HepG2 (cell line): ENCODE measurements around the gene PHKB. TPM values are rescaled to one million over a fixed set of nuclear protein-coding genes. Genes with fewer than 3 reads are reported as not detected.
A peak's percentile ranks its signal among the peaks of the same experiment; 100 is the strongest.

Experiments
- BHLHE40 ChIP-seq: IDR thresholded peaks from 2 replicates; pipeline ENCODE4 v1.6.1; 2011; ENCODE audit warnings: low read length, improper control_type of control experiment
- CBFB ChIP-seq: sonication (generic); formaldehyde crosslinking; IDR thresholded peaks from 2 replicates; pipeline ENCODE4 v1.4.0; 2020; ENCODE audit warnings: missing genetic modification reagents
- ELF4 ChIP-seq: sonication (generic); formaldehyde crosslinking; IDR thresholded peaks from 2 replicates; pipeline ENCODE4 v1.5.0; 2020; ENCODE audit warnings: missing genetic modification reagents, mild to moderate bottlenecking, moderate library complexity, borderline replicate concordance
- FLYWCH1 ChIP-seq: sonication (generic); formaldehyde crosslinking; IDR thresholded peaks from 2 replicates; pipeline ENCODE4 v1.8.1; 2023; ENCODE audit warnings: mild to moderate bottlenecking, missing genetic modification reagents
- FOXK1 ChIP-seq: sonication (generic); formaldehyde crosslinking; IDR thresholded peaks from 2 replicates; pipeline ENCODE4 v1.4.0; 2020; ENCODE audit warnings: low read depth, missing genetic modification reagents, borderline replicate concordance
- HIC2 ChIP-seq: sonication (generic); formaldehyde crosslinking; IDR thresholded peaks from 2 replicates; pipeline ENCODE4 v1.9.0; 2022; ENCODE audit warnings: low read depth, missing genetic modification reagents
- HMG20A ChIP-seq: IDR thresholded peaks from 2 replicates; pipeline ENCODE4 v1.6.1; 2016; ENCODE audit warnings: borderline replicate concordance
- JUN ChIP-seq: sonication (generic); formaldehyde crosslinking; IDR thresholded peaks from 2 replicates; pipeline ENCODE4 v1.4.0; 2020; ENCODE audit warnings: mild to moderate bottlenecking, missing genetic modification reagents
- MBD4 ChIP-seq: IDR thresholded peaks from 2 replicates; pipeline ENCODE4 v1.6.1; 2012; ENCODE audit warnings: low read length, inconsistent platforms, borderline replicate concordance
- NR2F2 ChIP-seq: IDR thresholded peaks from 2 replicates; pipeline ENCODE4 v1.6.1; 2012; ENCODE audit warnings: low read depth, inconsistent platforms, borderline replicate concordance
- RAD51 ChIP-seq: fragments of 450-650 bp; IDR thresholded peaks from 2 replicates; pipeline ENCODE4 v1.6.1; 2016; ENCODE audit warnings: borderline replicate concordance
- SP2 ChIP-seq: sonication (generic); formaldehyde crosslinking; IDR thresholded peaks from 2 replicates; pipeline ENCODE4 v1.5.1; 2020; ENCODE audit warnings: mild to moderate bottlenecking, missing genetic modification reagents
- ZNF280B ChIP-seq: sonication (generic); formaldehyde crosslinking; IDR thresholded peaks from 2 replicates; pipeline ENCODE4 v1.5.0; 2020; ENCODE audit warnings: missing genetic modification reagents, mild to moderate bottlenecking, borderline replicate concordance
- ZNF326 ChIP-seq: sonication (generic); formaldehyde crosslinking; IDR thresholded peaks from 2 replicates; pipeline ENCODE4 v1.4.0; 2020; ENCODE audit warnings: missing genetic modification reagents, borderline replicate concordance
- ZNF839 ChIP-seq: sonication (generic); formaldehyde crosslinking; IDR thresholded peaks from 2 replicates; pipeline ENCODE4 v1.4.0; 2020; ENCODE audit warnings: missing genetic modification reagents, mild to moderate bottlenecking, borderline replicate concordance
- ZSCAN22 ChIP-seq: sonication (generic); formaldehyde crosslinking; IDR thresholded peaks from 2 replicates; pipeline ENCODE4 v1.4.0; 2020; ENCODE audit warnings: mild to moderate bottlenecking, missing genetic modification reagents
- ZSCAN9 ChIP-seq: IDR thresholded peaks from 2 replicates; pipeline ENCODE4 v1.6.1; 2016; ENCODE audit warnings: borderline replicate concordance
- polyA plus RNA-seq, 8 experiments: library from polyadenylated mRNA; depleted of rRNA in 3 of 8; stranded (reverse) in 7 of 8; unstranded in 1 of 8; fragments of >200 nt; fragmentation: Illumina TruSeq in 4 of 8; extraction: Trizol in 4 of 8; gene quantifications; 2 replicates each; pipeline versions ENCODE4 v1.2.1 to v1.2.3, GENCODE V29; 2011 to 2016; ENCODE audit warnings: low read depth in 4 of 8, missing spikeins in 1 of 8, mixed read lengths in 1 of 8; ENCODE audit not compliant: insufficient read depth in 1 of 8
- total RNA-seq, 5 experiments: library from RNA; depleted of rRNA; stranded (reverse); fragments of >200 nt; fragmentation: Illumina TruSeq; extraction: Trizol; gene quantifications; 2 replicates each; pipeline ENCODE4 v1.2.3, GENCODE V29; 2016; ENCODE audit warnings: low read depth in 1 of 5
- TF ChIP-seq, protein P1 (sequence below): sonication (generic); formaldehyde crosslinking; IDR thresholded peaks from 2 replicates; pipeline ENCODE4 v1.5.0; 2020; ENCODE audit warnings: mild to moderate bottlenecking, missing genetic modification reagents
- TF ChIP-seq, protein P2 (sequence below): sonication (generic); formaldehyde crosslinking; conservative IDR thresholded peaks from 2 replicates; pipeline ENCODE4 v1.4.0; 2020; ENCODE audit warnings: missing genetic modification reagents
- TF ChIP-seq, protein P3 (sequence below): IDR thresholded peaks from 2 replicates; pipeline ENCODE4 v1.6.1; 2016; ENCODE audit warnings: mild to moderate bottlenecking

PHKB gene
- total and polyA plus RNA-seq, 2 of the 13 experiments (the other 11 are each of a cell fraction or from before 2014, with no cell fraction given), result 66.0 to 80.8 TPM

DNA sequence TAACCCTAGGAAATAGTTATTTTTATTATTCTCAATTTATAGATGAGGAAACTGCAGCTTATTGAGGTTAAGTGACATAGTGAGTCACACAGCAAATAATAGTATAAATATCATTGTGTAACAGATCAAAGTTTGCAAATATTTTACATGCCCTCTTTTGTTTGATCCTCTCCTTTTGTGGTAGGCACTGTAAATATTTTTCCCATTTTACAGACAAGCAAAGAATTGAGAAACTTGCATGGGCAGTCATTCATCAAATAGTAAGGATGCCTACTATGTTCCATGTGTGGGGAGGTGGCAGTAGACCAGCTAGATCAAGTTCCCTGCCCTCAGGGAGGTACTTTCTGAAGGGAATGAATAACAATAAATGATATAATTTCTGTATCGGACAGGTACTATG, 173.0 kb downstream of the PHKB start (continued):
- TF ChIP-seq, protein P1, sequence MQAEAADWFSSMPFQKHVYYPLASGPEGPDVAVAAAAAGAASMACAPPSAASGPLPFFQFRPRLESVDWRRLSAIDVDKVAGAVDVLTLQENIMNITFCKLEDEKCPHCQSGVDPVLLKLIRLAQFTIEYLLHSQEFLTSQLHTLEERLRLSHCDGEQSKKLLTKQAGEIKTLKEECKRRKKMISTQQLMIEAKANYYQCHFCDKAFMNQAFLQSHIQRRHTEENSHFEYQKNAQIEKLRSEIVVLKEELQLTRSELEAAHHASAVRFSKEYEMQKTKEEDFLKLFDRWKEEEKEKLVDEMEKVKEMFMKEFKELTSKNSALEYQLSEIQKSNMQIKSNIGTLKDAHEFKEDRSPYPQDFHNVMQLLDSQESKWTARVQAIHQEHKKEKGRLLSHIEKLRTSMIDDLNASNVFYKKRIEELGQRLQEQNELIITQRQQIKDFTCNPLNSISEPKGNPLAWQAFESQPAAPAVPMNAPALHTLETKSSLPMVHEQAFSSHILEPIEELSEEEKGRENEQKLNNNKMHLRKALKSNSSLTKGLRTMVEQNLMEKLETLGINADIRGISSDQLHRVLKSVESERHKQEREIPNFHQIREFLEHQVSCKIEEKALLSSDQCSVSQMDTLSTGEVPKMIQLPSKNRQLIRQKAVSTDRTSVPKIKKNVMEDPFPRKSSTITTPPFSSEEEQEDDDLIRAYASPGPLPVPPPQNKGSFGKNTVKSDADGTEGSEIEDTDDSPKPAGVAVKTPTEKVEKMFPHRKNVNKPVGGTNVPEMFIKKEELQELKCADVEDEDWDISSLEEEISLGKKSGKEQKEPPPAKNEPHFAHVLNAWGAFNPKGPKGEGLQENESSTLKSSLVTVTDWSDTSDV (CRISPR knock-in tag), result no peak
- TF ChIP-seq JUN (CRISPR knock-in tag) (peak; percentile 46; the same call in 1 of the 2 replicates), FLYWCH1 (CRISPR knock-in tag) (no peak), HIC2 (peak; percentile 46; the same call in 1 of the 2 replicates), NR2F2 (peak; percentile 76), BHLHE40 (peak; percentile 21; the same call in 1 of the 2 replicates), ZNF326 (CRISPR knock-in tag) (no peak), SP2 (CRISPR knock-in tag) (no peak), RAD51 (no peak), ELF4 (CRISPR knock-in tag) (no peak), ZSCAN22 (CRISPR knock-in tag) (no peak), CBFB (CRISPR knock-in tag) (peak; percentile 85; the same call in 1 of the 2 replicates), HMG20A (CRISPR knock-in tag) (peak; percentile 91), FOXK1 (CRISPR knock-in tag) (peak; percentile 77; the same call in 1 of the 2 replicates), ZNF839 (CRISPR knock-in tag) (no peak), ZNF280B (CRISPR knock-in tag) (no peak), ZSCAN9 (CRISPR knock-in tag) (0 out of 2 replicates have a peak, but pooled peaks have one; percentile 20), MBD4 (0 out of 2 replicates have a peak, but pooled peaks have one; percentile 49)
- TF ChIP-seq, protein P2, sequence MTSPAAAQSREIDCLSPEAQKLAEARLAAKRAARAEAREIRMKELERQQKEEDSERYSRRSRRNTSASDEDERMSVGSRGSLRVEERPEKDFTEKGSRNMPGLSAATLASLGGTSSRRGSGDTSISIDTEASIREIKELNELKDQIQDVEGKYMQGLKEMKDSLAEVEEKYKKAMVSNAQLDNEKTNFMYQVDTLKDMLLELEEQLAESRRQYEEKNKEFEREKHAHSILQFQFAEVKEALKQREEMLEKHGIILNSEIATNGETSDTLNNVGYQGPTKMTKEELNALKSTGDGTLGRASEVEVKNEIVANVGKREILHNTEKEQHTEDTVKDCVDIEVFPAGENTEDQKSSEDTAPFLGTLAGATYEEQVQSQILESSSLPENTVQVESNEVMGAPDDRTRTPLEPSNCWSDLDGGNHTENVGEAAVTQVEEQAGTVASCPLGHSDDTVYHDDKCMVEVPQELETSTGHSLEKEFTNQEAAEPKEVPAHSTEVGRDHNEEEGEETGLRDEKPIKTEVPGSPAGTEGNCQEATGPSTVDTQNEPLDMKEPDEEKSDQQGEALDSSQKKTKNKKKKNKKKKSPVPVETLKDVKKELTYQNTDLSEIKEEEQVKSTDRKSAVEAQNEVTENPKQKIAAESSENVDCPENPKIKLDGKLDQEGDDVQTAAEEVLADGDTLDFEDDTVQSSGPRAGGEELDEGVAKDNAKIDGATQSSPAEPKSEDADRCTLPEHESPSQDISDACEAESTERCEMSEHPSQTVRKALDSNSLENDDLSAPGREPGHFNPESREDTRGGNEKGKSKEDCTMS (CRISPR knock-in tag), result no peak
- TF ChIP-seq, protein P3, sequence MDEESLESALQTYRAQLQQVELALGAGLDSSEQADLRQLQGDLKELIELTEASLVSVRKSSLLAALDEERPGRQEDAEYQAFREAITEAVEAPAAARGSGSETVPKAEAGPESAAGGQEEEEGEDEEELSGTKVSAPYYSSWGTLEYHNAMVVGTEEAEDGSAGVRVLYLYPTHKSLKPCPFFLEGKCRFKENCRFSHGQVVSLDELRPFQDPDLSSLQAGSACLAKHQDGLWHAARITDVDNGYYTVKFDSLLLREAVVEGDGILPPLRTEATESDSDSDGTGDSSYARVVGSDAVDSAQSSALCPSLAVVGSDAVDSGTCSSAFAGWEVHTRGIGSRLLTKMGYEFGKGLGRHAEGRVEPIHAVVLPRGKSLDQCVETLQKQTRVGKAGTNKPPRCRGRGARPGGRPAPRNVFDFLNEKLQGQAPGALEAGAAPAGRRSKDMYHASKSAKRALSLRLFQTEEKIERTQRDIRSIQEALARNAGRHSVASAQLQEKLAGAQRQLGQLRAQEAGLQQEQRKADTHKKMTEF (CRISPR knock-in tag), result peak; percentile 94
